Caco-2 (cell line): ENCODE measurements around the gene ZNF768. TPM values are rescaled to one million over a fixed set of nuclear protein-coding genes. Genes with fewer than 3 reads are reported as not detected.

Source experiments
- BruUV-seq: library from RNA; stranded (reverse); fragments of 400-500 nt; replicated peaks from 2 replicates; lab custom pipeline; 2021; lab: Mats Ljungman, UMichigan
- CTCF ChIA-PET: fragments of 300-600 bp; sonication (Branson Sonifier 250); formaldehyde crosslinking; loops from one replicate; lab custom pipeline; 2022; ENCODE audit warnings: antibody characterized with exemption; lab: Charles Lee
- POLR2A ChIA-PET: fragments of 300-600 bp; sonication (Branson Sonifier 250); formaldehyde crosslinking; loops from one replicate; lab custom pipeline; 2022; ENCODE audit warnings: antibody characterized with exemption; lab: Charles Lee
- DNase-seq, 2 experiments: peaks; one replicate each; pipeline versions ENCODE4 v3.0.0 to v3.0.0-alpha.2; 2020 to 2022
- H3K27me3 ChIP-seq: replicated peaks from 2 replicates; pipeline ENCODE4 v1.6.0; 2011; ENCODE audit warnings: low read length; ENCODE audit not compliant: control insufficient read depth, insufficient read depth
- H3K36me3 ChIP-seq: 2 replicates; pipeline ENCODE4 v1.5.1; 2011; ENCODE audit warnings: low read length; ENCODE audit not compliant: control insufficient read depth, insufficient read depth
- H3K4me1 ChIP-seq: fragments of 250-450 bp; sonication (Bioruptor Pico); 2 replicates; pipeline ENCODE4 v1.5.1; 2020; ENCODE audit warnings: mild to moderate bottlenecking
- H3K4me3 ChIP-seq: 2 replicates; pipeline ENCODE4 v1.5.1; 2011; ENCODE audit warnings: low read depth, mild to moderate bottlenecking, control low read depth, low read length
- H3K9me3 ChIP-seq: fragments of 250-450 bp; sonication (Bioruptor Pico); 2 replicates; pipeline ENCODE4 v1.5.1; 2020; ENCODE audit warnings: mild to moderate bottlenecking, moderate library complexity
- H3K27ac Mint-ChIP-seq: one replicate; pipeline ENCODE4 v1.8.0; 2022; ENCODE audit warnings: mixed read lengths; ENCODE audit not compliant: unreplicated experiment
- H3K27me3 Mint-ChIP-seq: one replicate; pipeline ENCODE4 v1.8.0; 2022; ENCODE audit warnings: mixed read lengths; ENCODE audit not compliant: insufficient read depth, unreplicated experiment
- H3K36me3 Mint-ChIP-seq: one replicate; pipeline ENCODE4 v1.8.0; 2022; ENCODE audit warnings: mild to moderate bottlenecking, mixed read lengths; ENCODE audit not compliant: insufficient read depth, unreplicated experiment
- H3K4me1 Mint-ChIP-seq: one replicate; pipeline ENCODE4 v1.8.0; 2022; ENCODE audit warnings: low read depth, mixed read lengths; ENCODE audit not compliant: unreplicated experiment
- H3K4me3 Mint-ChIP-seq: one replicate; pipeline ENCODE4 v1.8.0; 2022; ENCODE audit warnings: mild to moderate bottlenecking, moderate library complexity, mixed read lengths; ENCODE audit not compliant: unreplicated experiment
- H3K9me3 Mint-ChIP-seq: one replicate; pipeline ENCODE4 v1.8.0; 2022; ENCODE audit warnings: mixed read lengths; ENCODE audit not compliant: unreplicated experiment
- intact Hi-C: fragments of 100-400 bp; cut with micrococcal nuclease; formaldehyde crosslinking; loops from one replicate; pipeline ENCODE4 v1.10.0; 2022; ENCODE audit not compliant: unreplicated experiment
- total RNA-seq: library from RNA; stranded (reverse); gene quantifications from 2 replicates; pipeline ENCODE4 v1.2.3, GENCODE V29; 2022
- TF ChIP-seq, protein P1 (sequence below), 2 experiments: fragments of 200-600 bp in 1 of 2; IDR thresholded peaks; 1 replicate in 1 of 2; 2 replicates in 1 of 2; pipeline versions ENCODE4 v1.5.1 to v1.8.0; 2011 to 2022; ENCODE audit warnings: antibody characterized with exemption in 1 of 2, control low read depth in 1 of 2, inconsistent platforms in 1 of 2, low read depth in 1 of 2, low read length in 1 of 2, mild to moderate bottlenecking in 1 of 2, moderate library complexity in 1 of 2; ENCODE audit not compliant: insufficient read depth in 1 of 2, severe bottlenecking in 1 of 2, unreplicated experiment in 1 of 2

ZNF768 gene
- total RNA-seq, 1 experiment from 2014 or later: 30.3 TPM

DNA sequence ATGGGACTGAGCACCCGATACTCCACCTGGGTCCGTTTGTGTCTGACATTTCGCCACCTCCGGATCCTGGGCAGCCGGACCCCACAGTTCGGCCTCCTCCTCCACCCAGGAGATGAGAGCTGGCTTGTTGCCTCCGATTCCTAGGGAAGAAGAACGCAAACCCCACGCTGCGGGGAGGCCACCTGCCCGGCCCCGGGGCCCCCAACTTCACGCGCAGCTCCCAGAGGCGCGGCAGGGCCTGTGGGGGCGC, 31.3 kb upstream of the ZNF768 start:
- H3K9me3 Mint-ChIP-seq: no peaks in the 10 kb centered on the region
- no peaks in the 10 kb centered on the region for H3K27me3 Mint-ChIP-seq
- no peak for DNase-seq
- H3K27me3 ChIP-seq: no peaks in the 10 kb centered on the region
- peaks cover 18% of the 10 kb centered on the region for H3K36me3 Mint-ChIP-seq
- TF ChIP-seq, protein P1, sequence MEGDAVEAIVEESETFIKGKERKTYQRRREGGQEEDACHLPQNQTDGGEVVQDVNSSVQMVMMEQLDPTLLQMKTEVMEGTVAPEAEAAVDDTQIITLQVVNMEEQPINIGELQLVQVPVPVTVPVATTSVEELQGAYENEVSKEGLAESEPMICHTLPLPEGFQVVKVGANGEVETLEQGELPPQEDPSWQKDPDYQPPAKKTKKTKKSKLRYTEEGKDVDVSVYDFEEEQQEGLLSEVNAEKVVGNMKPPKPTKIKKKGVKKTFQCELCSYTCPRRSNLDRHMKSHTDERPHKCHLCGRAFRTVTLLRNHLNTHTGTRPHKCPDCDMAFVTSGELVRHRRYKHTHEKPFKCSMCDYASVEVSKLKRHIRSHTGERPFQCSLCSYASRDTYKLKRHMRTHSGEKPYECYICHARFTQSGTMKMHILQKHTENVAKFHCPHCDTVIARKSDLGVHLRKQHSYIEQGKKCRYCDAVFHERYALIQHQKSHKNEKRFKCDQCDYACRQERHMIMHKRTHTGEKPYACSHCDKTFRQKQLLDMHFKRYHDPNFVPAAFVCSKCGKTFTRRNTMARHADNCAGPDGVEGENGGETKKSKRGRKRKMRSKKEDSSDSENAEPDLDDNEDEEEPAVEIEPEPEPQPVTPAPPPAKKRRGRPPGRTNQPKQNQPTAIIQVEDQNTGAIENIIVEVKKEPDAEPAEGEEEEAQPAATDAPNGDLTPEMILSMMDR (IDR thresholded peaks at IDR 0.05; ENCODE audit: insufficient read depth in 1 of 2, low read depth in 1 of 2, low read length in 1 of 2, severe bottlenecking in 1 of 2, unreplicated experiment in 1 of 2): peak in 1 of 2 experiments; percentile 13
- ChIA-PET POLR2A (interaction anchor here (0.6 to 1.5 kb wide), 4 partner anchors 11 to 33 kb away, joined by 3 to 20 read pairs (median 4); partner anchors contain the start of gene ZNF747), CTCF (interaction anchor here (1.6 to 2.2 kb wide), 3 partner anchors 23 to 128 kb away, joined by 5 to 32 read pairs (median 24); partner anchors contain the start of genes DCTPP1, ZNF689 and ZNF747)
- peaks cover 2% of the 10 kb centered on the region for H3K36me3 ChIP-seq
- peak overlapping the region; percentile 72 for H3K4me3 ChIP-seq
- H3K27ac Mint-ChIP-seq: peak overlapping the region; percentile 53
- H3K4me1 Mint-ChIP-seq: peaks cover 6% of the 10 kb centered on the region
- H3K4me3 Mint-ChIP-seq: peak overlapping the region; percentile 78
- no peaks in the 10 kb centered on the region for H3K9me3 ChIP-seq
- BruUV-seq: TSS peak; percentile 43
- peaks cover 5% of the 10 kb centered on the region; the same call in 1 of the 2 replicates for H3K4me1 ChIP-seq
- intact Hi-C loops: no loop called here

DNA sequence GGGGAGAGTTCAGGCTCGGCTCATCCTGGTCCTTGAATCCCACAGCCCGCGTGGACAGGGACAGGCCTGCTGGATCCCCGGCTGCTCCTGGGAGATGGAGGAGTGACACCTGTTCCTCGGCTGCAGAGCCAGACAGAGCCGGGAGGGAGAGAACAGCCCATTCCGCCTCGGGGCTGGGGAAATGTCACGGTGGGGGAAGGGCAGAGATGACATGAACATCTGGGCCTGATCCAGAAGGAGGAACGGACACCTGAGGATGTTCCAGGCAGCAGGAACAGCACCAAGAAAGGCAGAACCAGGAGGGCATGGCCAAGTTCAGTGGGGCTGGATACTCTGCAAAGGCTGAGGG, 29.7 kb upstream of the ZNF768 start:
- Mint-ChIP-seq H3K27ac (no peak overlapping the region), H3K4me1 (peaks cover 6% of the 10 kb centered on the region), H3K36me3 (peaks cover 18% of the 10 kb centered on the region), H3K4me3 (peak overlapping the region; percentile 78), H3K9me3 (no peaks in the 10 kb centered on the region), H3K27me3 (no peaks in the 10 kb centered on the region)
- Histone ChIP-seq H3K36me3 (peaks cover 2% of the 10 kb centered on the region), H3K27me3 (no peaks in the 10 kb centered on the region), H3K9me3 (no peaks in the 10 kb centered on the region), H3K4me3 (no peak overlapping the region), H3K4me1 (peaks cover 9% of the 10 kb centered on the region)
- ChIA-PET POLR2A (no interaction called here), CTCF (no interaction called here)
- intact Hi-C loops: no loop called here
- DNase-seq: no peak
- TF ChIP-seq, protein P1 (IDR thresholded peaks at IDR 0.05; ENCODE audit: insufficient read depth in 1 of 2, low read depth in 1 of 2, low read length in 1 of 2, severe bottlenecking in 1 of 2, unreplicated experiment in 1 of 2): no peak
- no TSS peak for BruUV-seq

DNA sequence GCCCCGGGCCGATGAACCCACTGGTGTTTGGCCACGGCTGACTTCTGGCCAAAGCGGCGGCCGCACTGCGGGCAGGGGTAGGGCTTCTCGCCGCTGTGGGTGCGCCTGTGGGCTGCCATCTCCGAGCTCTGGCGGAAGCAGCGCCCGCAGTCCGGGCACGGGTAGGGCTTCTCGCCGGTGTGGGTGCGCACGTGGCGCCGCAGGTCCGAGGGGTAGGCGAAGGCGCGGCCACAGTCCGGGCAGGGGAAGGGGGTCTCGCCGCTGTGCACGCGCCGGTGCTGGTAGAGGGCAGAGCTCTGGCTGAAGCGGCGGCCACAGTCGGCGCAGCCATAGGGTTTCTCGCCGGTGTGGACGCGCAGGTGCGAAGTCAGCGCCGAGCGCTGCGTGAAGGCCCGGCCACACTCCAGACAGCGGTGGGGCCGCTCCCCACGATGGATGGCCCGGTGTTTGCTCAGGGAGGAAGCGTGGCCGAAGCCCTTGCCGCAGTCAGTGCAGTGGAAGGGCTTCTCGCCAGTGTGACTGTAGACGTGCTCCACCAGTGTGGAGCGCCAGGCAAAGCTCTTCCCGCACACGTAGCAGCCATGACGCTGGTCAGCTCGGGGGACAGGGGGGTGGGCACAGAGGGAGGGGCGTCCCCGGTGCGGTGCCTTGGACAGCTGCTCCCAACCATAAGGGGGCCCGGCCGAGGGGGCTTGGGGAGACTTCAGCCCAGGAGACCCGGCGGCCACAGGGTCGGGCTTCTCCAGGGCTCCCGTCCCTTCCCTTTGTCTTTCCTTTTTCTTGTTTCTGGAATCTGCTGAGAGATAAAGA, 29.2 kb upstream of the ZNF768 start:
- CTCF ChIA-PET: no interaction called here

More for the DNA sequence above, 29.2 kb upstream of the ZNF768 start:
- Mint-ChIP-seq H3K36me3 (peaks cover 18% of the 10 kb centered on the region), H3K4me3 (no peak overlapping the region), H3K27ac (no peak overlapping the region), H3K9me3 (no peaks in the 10 kb centered on the region), H3K4me1 (peaks cover 6% of the 10 kb centered on the region), H3K27me3 (no peaks in the 10 kb centered on the region)
- peaks cover 9% of the 10 kb centered on the region for H3K4me1 ChIP-seq
- TF ChIP-seq, protein P1 (IDR thresholded peaks at IDR 0.05; ENCODE audit: insufficient read depth in 1 of 2, low read depth in 1 of 2, low read length in 1 of 2, severe bottlenecking in 1 of 2, unreplicated experiment in 1 of 2): no peak
- H3K9me3 ChIP-seq: no peaks in the 10 kb centered on the region
- intact Hi-C loops: no loop called here
- no TSS peak for BruUV-seq
- peaks cover 2% of the 10 kb centered on the region for H3K36me3 ChIP-seq
- POLR2A ChIA-PET: no interaction called here
- H3K4me3 ChIP-seq: no peak overlapping the region
- DNase-seq: no peak
- H3K27me3 ChIP-seq: no peaks in the 10 kb centered on the region
